ENCODE measurements around the gene SURF4. TPM values are rescaled to one million over a fixed set of nuclear protein-coding genes. Genes with fewer than 3 reads are reported as not detected.

The SURF4 gene
- total RNA-seq, 1 donor from 2014 or later = 66.5 TPM

GRCh38 chr9:133359399-133360175 is 16.3 kb downstream of the SURF4 start:
- DNase-seq = no peak
- no peak for ATAC-seq
- intact Hi-C loops (cut with micrococcal nuclease) = no loop called here

DNA sequence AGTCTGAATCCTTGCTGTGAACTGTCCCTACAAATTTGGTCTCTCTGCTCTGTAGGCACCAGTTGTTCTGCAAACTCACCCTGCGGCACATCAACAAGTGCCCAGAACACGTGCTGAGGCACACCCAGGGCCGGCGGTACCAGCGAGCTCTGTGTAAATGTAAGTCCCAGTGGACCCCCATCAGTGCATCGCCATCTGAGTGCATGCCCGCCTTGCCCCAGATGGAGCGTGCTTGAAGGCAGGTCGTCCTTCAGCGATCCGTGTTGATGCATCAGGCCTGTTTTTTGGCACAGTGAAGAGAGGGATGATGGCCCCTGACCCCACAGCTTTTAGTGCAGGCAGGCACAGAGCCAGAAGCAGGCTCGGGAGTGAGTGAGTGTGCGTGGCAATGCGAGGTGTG is 18.2 kb downstream of the SURF4 start:
- intact Hi-C loops (cut with micrococcal nuclease) = no loop called here
- ATAC-seq = no peak
- peak; percentile 26 for DNase-seq

DNA sequence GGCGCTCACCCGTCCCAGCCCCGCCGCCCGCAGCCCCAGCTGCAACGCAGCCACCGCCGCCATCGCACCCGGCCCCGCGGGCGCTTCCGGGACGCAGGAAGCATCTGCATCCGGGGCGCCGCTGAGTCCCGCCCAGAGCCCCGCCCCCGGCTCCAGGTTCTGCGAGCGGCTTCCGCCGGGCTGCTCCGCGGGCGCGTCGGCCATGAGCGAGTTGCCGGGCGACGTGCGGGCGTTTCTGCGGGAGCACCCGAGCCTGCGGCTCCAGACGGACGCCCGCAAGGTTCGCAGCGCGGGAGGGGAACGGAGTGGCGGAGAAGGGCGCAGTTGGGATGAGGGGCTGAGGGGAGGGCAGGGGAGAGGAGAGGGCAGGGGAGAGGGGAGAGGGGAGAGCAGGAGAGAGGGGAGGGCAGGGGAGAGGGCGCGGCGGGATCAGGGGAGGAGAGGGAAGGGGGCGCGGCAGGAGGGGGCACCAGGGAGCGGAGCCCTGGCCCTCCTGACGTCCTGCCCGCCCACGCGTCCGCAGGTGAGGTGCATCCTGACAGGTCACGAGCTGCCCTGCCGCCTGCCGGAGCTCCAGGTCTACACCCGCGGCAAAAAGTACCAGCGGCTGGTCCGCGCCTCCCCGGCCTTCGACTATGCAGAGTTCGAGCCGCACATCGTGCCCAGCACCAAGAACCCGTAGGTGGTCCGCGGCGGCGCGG is 19.3 kb downstream of the SURF4 start, which contains the start of the genes SURF1 and SURF2:
Gene SURF1 (minus strand): TSS at position 97 of the 701 bp plus-strand sequence. CDS start 34 bp downstream, at position 63.
Gene SURF2 (plus strand): TSS at position 160 of the 701 bp plus-strand sequence. CDS start 43 bp downstream, at position 203.
- DNase-seq (peak; percentile 96), ATAC-seq (peak; percentile 92)
- intact Hi-C loops (cut with micrococcal nuclease) = no loop called here

DNA sequence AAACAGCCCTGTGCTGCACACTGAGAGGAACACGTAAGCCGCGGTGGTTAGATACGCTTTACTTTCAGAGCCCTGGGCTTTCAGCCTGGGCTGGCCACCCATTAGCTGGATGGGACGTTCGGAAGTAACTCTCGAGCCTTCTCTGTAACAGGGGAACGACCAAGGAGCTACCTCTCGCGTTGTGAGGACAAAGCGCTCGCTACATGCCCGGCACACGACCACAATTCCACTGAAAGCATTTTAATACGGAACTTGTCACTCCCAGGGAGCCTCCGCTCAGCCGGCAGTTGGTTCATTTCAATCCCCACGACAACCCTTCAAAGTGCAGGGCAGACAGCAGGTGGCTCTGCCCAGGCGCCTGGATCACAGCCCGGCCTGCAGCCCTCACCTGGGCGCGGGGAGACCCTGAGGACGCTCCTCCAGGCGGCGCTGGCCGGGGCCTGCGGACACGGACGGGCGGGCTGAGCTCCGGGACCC is 19.9 kb downstream of the SURF4 start:
- intact Hi-C loops (cut with micrococcal nuclease) = no loop called here
- DNase-seq = no peak
- ATAC-seq = peak; percentile 9

GRCh38 chr9:133354766-133355165 is 21.1 kb downstream of the SURF4 start:
- DNase-seq = no peak
- intact Hi-C loops (cut with micrococcal nuclease) = no loop called here
- no peak for ATAC-seq

DNA sequence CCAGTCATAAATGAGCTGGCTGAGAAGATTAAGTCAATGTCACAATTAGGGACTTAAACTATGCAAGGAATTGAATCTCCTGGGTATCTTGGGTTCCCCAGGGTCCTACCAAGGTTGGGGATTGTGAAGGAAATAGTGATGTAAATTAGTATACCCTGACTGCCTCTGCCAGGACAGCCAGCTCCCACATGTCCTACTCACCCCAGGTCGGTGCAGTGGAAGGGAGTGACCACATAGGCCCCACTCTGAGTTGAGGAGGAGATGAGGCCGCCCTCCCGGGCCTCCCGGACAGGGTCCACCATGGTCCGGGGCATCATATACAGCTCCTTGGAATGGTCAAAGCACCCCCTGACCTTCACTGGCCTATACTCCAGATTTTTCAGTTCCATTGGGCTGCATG is 22.3 kb downstream of the SURF4 start:
- intact Hi-C loops (cut with micrococcal nuclease) = no loop called here
- no peak for ATAC-seq
- DNase-seq = peak; percentile 11

GRCh38 chr9:133352635-133353340 is 23.1 kb downstream of the SURF4 start:
- peak; percentile 15 for DNase-seq
- intact Hi-C loops (cut with micrococcal nuclease) = no loop called here
- no peak for ATAC-seq

- DNase-seq = no peak
- ATAC-seq = no peak
- intact Hi-C loops (cut with micrococcal nuclease) = no loop called here
Observed at GRCh38 chr9:133351908-133352634, 23.8 kb downstream of the SURF4 start.

DNA sequence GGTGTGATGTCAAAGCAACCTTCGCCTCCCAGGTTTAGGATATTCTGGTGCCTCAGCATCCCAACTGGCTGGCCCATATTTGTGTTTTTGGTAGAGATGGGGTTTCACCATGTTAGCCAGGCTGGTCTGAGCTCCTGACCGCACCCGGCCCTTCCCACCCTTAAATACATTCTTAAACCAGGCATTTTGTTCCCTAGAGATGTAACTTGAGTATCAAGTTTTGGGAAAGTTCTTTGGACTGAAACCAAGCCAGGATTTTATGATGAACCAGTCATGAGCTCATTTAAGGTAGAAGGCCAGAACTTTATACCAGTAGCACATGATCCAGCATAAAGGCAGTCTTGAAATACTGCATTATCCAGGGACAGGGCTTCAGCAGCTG is 24.3 kb downstream of the SURF4 start:
- intact Hi-C loops (cut with micrococcal nuclease) = no loop called here
- ATAC-seq (no peak), DNase-seq (no peak)

GRCh38 chr9:133349965-133350616 is 25.8 kb downstream of the SURF4 start:
- DNase-seq (no peak), ATAC-seq (no peak)
- intact Hi-C loops (cut with micrococcal nuclease) = no loop called here

GRCh38 chr9:133348718-133349573 is 26.9 kb downstream of the SURF4 start:
- DNase-seq (no peak), ATAC-seq (no peak)
- intact Hi-C loops (cut with micrococcal nuclease) = no loop called here

DNA sequence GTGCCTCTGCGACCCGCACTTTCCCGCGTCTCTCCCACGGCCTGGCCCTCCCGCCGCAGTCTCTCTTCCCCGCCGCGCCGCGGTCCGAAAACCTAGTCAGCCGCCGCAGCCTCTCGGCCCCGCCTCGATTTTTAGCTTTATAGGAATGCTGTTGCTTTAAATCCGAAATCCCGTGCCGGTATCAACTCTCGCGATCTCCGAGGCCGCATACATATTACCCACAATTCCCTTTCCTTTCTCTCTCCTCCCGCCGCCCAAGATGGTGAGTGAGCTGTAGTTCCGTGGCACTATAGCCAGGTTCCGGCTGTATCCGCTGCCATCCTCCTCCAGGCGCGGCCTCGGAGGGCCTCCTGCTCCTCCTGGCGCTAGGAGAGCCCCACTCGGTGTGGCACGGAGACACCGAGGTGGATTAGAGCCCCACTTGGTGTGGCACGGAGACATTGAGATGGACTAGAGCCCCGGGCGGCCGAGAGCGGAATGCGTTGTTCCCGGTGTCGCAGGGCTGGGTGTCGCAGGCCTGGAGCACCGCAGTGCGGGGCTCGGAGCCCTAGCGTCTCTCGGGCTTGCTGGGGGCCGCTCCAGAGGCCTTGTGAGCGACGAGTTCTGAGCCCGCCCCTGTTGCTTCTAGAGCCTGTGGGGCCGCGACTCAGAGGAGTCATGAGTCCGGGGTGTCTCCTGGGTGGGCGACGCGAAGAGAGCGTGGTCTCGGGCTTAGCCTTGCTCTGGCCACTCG is 27.7 kb downstream of the SURF4 start, which contains the start of the genes MED22 and RPL7A:
Gene MED22 (minus strand): TSS at position 147 of the 733 bp plus-strand sequence. CDS start 1,469 bp downstream, outside the sequence.
Gene RPL7A (plus strand): TSS at position 234 of the 733 bp plus-strand sequence. CDS start 26 bp downstream, at position 260.
- ATAC-seq = peak; percentile 91
- DNase-seq = peak; percentile 95
- intact Hi-C loops (cut with micrococcal nuclease) = no loop called here

GRCh38 chr9:133347515-133347984 is 28.3 kb downstream of the SURF4 start:
- intact Hi-C loops (cut with micrococcal nuclease) = no loop called here
- DNase-seq (peak; percentile 65), ATAC-seq (peak; percentile 70)

- no peak for DNase-seq
- no peak for ATAC-seq
- intact Hi-C loops (cut with micrococcal nuclease) = no loop called here
Observed at GRCh38 chr9:133346021-133346785, 29.7 kb downstream of the SURF4 start.

DNA sequence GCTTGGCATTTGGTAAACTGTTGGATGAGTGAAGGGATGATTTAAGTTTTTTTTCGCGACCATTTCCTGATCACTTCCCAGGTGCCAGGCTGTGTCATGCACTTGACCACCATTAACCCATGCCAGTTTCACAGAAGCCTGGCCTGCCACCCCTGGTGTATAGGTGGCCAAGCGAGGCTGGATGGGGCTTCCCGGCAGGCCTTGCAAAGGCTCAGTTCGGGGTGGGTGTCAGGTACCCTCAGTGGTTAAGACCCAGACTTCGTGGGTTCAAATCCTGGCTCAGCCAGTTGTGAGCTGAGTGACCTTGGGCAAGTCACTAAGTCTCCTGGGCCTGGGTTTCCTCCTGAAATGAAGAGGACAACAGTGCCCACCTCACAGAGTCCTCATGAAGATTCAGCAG is 30.3 kb downstream of the SURF4 start:
- intact Hi-C loops (cut with micrococcal nuclease) = no loop called here
- ATAC-seq = no peak

DNA sequence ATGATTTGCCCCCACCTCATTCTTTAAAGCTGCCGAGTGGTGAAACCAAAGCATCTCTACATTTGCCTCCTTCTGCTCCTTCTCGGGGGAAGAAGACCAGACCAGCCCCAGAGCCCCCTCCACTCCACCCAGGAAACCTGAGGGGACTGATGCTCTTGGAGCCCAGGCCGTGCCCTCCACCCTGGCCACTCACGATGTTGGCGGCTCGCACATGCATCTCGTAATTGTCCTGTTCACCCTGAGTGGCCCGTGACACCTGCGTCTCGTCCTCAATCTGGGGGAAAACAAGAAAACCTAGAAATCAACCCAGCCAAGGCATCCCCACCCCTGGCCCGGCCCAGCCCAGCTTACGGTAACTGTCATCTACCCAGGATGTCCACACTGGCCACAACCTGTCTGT is 30.9 kb downstream of the SURF4 start:
- intact Hi-C loops (cut with micrococcal nuclease) = no loop called here
- DNase-seq = no peak
- ATAC-seq = no peak

More for the DNA sequence above, 30.3 kb downstream of the SURF4 start:
- no peak for DNase-seq

Measured in left ventricle myocardium superior (tissue), 1 donor.